ENCODE data around the gene MMP8.
A peak's percentile ranks its signal among the peaks of the same experiment; 100 is the strongest.

The MMP8 gene

DNA sequence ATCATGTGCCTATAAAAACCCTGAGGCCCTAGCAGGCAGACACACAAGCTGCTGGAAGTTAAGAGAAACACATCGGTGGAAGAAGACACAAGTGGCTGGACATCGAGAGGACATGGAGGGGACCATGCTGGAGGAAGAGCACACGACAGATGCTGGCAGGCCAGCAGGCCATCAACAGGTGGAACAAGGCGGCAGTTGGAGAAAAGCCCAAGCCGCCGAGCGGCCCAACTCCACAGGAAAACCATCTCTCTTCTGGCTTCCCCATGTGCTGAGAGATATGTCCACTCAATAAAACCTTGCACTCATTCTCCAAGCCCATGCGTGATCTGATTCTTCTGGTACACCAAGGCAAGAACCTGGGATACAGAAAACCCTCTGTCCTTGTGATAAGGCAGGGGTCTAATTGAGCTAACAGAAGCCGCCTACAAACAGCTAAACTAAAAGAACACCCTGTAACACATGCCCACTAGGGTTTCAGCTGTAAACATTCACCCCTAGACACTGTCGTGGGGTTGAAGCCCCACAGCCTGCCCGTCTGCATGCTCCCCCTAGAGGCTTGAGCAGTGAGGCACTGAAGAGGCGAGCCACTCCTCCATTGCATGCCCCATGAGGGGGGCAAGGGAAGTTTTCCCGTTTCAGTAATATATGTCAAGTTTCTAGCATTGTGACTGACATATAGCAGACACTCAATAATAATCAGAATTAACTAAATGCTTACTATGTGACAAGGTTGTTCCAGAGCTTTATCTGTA lies 60.6 kb downstream of the MMP8 start:
- TF ChIP-seq, protein P1, sequence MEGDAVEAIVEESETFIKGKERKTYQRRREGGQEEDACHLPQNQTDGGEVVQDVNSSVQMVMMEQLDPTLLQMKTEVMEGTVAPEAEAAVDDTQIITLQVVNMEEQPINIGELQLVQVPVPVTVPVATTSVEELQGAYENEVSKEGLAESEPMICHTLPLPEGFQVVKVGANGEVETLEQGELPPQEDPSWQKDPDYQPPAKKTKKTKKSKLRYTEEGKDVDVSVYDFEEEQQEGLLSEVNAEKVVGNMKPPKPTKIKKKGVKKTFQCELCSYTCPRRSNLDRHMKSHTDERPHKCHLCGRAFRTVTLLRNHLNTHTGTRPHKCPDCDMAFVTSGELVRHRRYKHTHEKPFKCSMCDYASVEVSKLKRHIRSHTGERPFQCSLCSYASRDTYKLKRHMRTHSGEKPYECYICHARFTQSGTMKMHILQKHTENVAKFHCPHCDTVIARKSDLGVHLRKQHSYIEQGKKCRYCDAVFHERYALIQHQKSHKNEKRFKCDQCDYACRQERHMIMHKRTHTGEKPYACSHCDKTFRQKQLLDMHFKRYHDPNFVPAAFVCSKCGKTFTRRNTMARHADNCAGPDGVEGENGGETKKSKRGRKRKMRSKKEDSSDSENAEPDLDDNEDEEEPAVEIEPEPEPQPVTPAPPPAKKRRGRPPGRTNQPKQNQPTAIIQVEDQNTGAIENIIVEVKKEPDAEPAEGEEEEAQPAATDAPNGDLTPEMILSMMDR (IDR thresholded peaks at IDR 0.05; ENCODE audit: low read depth, low read length, missing control alignments): peak; percentile 28
- DNase-seq (ENCODE audit: extremely low read depth, low read depth): no peak
- no peak overlapping the region for H3K4me3 ChIP-seq (replicated peaks; ENCODE audit: low read depth, low read length)

DNA sequence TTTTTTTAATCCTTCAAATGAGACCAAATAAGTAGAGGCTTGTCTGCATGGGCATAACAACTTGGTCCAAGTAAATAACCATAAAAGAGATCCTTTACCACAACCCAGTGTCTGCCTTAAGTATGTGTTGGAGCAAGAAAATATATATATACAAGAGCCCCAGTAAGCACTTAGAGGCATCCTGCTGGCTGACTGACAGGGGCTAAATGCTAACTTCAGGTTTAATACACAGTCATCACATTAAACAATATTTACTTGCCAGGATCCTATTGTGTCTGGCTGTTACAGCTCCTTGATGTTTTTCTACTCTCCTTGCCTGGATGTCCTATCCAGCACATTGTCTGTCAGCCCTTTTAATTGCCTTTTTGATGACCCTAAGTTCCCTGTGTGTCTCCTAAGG lies 62.1 kb downstream of the MMP8 start:
- TF ChIP-seq, protein P1 (IDR thresholded peaks at IDR 0.05; ENCODE audit: low read depth, low read length, missing control alignments): no peak
- DNase-seq (ENCODE audit: extremely low read depth, low read depth): no peak
- no peak overlapping the region for H3K4me3 ChIP-seq (replicated peaks; ENCODE audit: low read depth, low read length)

Measured in HFF-Myc (cell line).